Stomach smooth muscle (tissue), 2 donors: Measurements from ENCODE around the gene SPECC1L.
"Not testable (repeated sequence)": the region's sequence is repeated elsewhere in the genome, so short reads cannot be mapped to it uniquely, and the experiment has no call there.

Experiments used
- H3K27ac ChIP-seq: one replicate; pipeline ENCODE4 v1.7.0; 2013; ENCODE audit warnings: mild to moderate bottlenecking, low read length, inconsistent platforms
- H3K27me3 ChIP-seq, 2 donors: one replicate each; pipeline ENCODE4 v1.7.0; 2013; ENCODE audit warnings: low read length in 2 of 2; ENCODE audit not compliant: insufficient read depth in 2 of 2, control insufficient read depth in 1 of 2
- H3K36me3 ChIP-seq, 2 donors: one replicate each; pipeline ENCODE4 v1.7.0; 2013; ENCODE audit warnings: low read length in 2 of 2; ENCODE audit not compliant: control insufficient read depth in 2 of 2, insufficient read depth in 2 of 2
- H3K4me1 ChIP-seq: one replicate; pipeline ENCODE4 v1.7.0; 2013; ENCODE audit warnings: low read length; ENCODE audit not compliant: control insufficient read depth, insufficient read depth
- H3K4me3 ChIP-seq, 2 donors: one replicate each; pipeline ENCODE4 v1.7.0; 2013; ENCODE audit warnings: low read length in 2 of 2
- H3K9ac ChIP-seq, 2 donors: one replicate each; pipeline ENCODE4 v1.7.0; 2013; ENCODE audit warnings: low read length in 2 of 2, mild to moderate bottlenecking in 1 of 2
- H3K9me3 ChIP-seq, 2 donors: one replicate each; pipeline ENCODE4 v1.7.0; 2013; ENCODE audit warnings: low read length in 2 of 2; ENCODE audit not compliant: control insufficient read depth in 2 of 2
- donor health status: healthy.
- donor health status: Pancreatic carcinoma.

Gene SPECC1L

GRCh38 chr22:24247564-24248344, 22.9 kb upstream of the SPECC1L start:
- Histone ChIP-seq H3K9me3 (no peaks in the 10 kb centered on the region), H3K4me1 (peaks cover 24% of the 10 kb centered on the region), H3K4me3 (peak overlapping the region in 1 of 2 donors; percentile 35), H3K27ac (peak overlapping the region; percentile 55), H3K36me3 (no peaks in the 10 kb centered on the region), H3K9ac (peak overlapping the region; percentile 5 to 8), H3K27me3 (no peaks in the 10 kb centered on the region)

GRCh38 chr22:24248611-24249010, 22.0 kb upstream of the SPECC1L start:
- H3K9ac ChIP-seq, H3K27me3 ChIP-seq, H3K4me3 ChIP-seq, H3K9me3 ChIP-seq, H3K27ac ChIP-seq, H3K36me3 ChIP-seq: not testable (repeated sequence)
- peaks cover 24% of the 10 kb centered on the region for H3K4me1 ChIP-seq

GRCh38 chr22:24249413-24249812, 21.2 kb upstream of the SPECC1L start:
- H3K27ac ChIP-seq, H3K4me3 ChIP-seq, H3K36me3 ChIP-seq, H3K27me3 ChIP-seq, H3K9me3 ChIP-seq, H3K9ac ChIP-seq: not testable (repeated sequence)
- peaks cover 21% of the 10 kb centered on the region for H3K4me1 ChIP-seq

GRCh38 chr22:24251286-24251685, 19.3 kb upstream of the SPECC1L start:
- not testable (repeated sequence) for H3K36me3 ChIP-seq, H3K9me3 ChIP-seq, H3K4me3 ChIP-seq, H3K27me3 ChIP-seq, H3K9ac ChIP-seq, H3K27ac ChIP-seq
- H3K4me1 ChIP-seq = peaks cover 11% of the 10 kb centered on the region

- not testable (repeated sequence) for H3K9me3 ChIP-seq, H3K4me3 ChIP-seq, H3K27ac ChIP-seq, H3K36me3 ChIP-seq, H3K27me3 ChIP-seq, H3K9ac ChIP-seq, H3K4me1 ChIP-seq
Observed at GRCh38 chr22:24253126-24253525, 17.5 kb upstream of the SPECC1L start.

- not testable (repeated sequence) for H3K27me3 ChIP-seq, H3K27ac ChIP-seq, H3K9me3 ChIP-seq, H3K4me3 ChIP-seq, H3K36me3 ChIP-seq, H3K9ac ChIP-seq, H3K4me1 ChIP-seq
Observed at GRCh38 chr22:24256136-24256535, 14.5 kb upstream of the SPECC1L start.

GRCh38 chr22:24256736-24257135, 13.9 kb upstream of the SPECC1L start:
- not testable (repeated sequence) for H3K4me3 ChIP-seq, H3K4me1 ChIP-seq, H3K9me3 ChIP-seq, H3K27ac ChIP-seq, H3K9ac ChIP-seq, H3K36me3 ChIP-seq, H3K27me3 ChIP-seq

GRCh38 chr22:24259459-24259858, 11.2 kb upstream of the SPECC1L start:
- H3K9ac ChIP-seq, H3K4me3 ChIP-seq, H3K9me3 ChIP-seq, H3K27ac ChIP-seq, H3K36me3 ChIP-seq, H3K4me1 ChIP-seq, H3K27me3 ChIP-seq: not testable (repeated sequence)

GRCh38 chr22:24262185-24262749, 8.4 kb upstream of the SPECC1L start:
- H3K36me3 ChIP-seq, H3K9me3 ChIP-seq, H3K4me3 ChIP-seq, H3K4me1 ChIP-seq, H3K27ac ChIP-seq, H3K27me3 ChIP-seq, H3K9ac ChIP-seq: not testable (repeated sequence)

GRCh38 chr22:24263479-24263878, 7.2 kb upstream of the SPECC1L start:
- not testable (repeated sequence) for H3K27me3 ChIP-seq, H3K4me3 ChIP-seq, H3K9ac ChIP-seq, H3K36me3 ChIP-seq, H3K27ac ChIP-seq, H3K4me1 ChIP-seq, H3K9me3 ChIP-seq

GRCh38 chr22:24264329-24264896, 6.2 kb upstream of the SPECC1L start:
- not testable (repeated sequence) for H3K9me3 ChIP-seq, H3K27ac ChIP-seq, H3K4me3 ChIP-seq, H3K4me1 ChIP-seq, H3K36me3 ChIP-seq, H3K9ac ChIP-seq, H3K27me3 ChIP-seq
